ENCODE measurements around the gene LYRM9. TPM values are rescaled to one million over a fixed set of nuclear protein-coding genes. Genes with fewer than 3 reads are reported as not detected.

LYRM9 gene
- total and polyA plus RNA-seq, 2 of the 8 experiments (the other 6 are each of a cell fraction or from before 2014, with no cell fraction given) = 4.3 to 5.2 TPM

DNA sequence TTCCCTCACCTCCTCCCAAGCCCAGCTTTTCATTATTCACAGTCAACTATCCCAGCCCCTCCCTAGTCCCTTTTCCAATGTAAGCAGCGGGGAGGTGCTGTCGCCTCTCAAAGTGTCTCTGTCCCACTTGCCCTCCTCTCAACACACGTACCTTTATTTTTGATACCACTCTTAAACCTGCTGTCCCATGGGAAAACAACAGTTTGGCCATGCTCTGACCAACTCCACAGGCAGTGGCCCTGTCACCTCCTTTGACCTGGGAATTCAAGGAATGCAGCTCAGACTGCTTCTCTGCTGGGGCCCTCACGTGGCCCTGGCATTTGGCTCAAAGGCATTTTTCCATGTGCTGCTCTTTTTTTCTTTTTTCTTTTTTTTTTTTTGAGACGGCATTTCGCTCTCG is 4.2 kb downstream of the LYRM9 start (continued):
- TF ChIP-seq MAFK (IDR thresholded peaks at IDR 0.05; ENCODE audit: low read depth, low read length) = no peak

All from H1 (cell line).